HepG2 (cell line): Measurements from ENCODE around the gene ZNF697. TPM values are rescaled to one million over a fixed set of nuclear protein-coding genes. Genes with fewer than 3 reads are reported as not detected.

ENCODE experiments used
- CERS6 ChIP-seq: sonication (generic); formaldehyde crosslinking; IDR thresholded peaks from 2 replicates; pipeline ENCODE4 v1.5.0; 2020; ENCODE audit warnings: missing genetic modification reagents
- CREM ChIP-seq, 2 experiments: sonication (generic) in 1 of 2; formaldehyde crosslinking in 1 of 2; IDR thresholded peaks; 2 replicates each; pipeline versions ENCODE4 v1.4.0 to v1.6.1; 2016 to 2020; ENCODE audit warnings: antibody characterized with exemption in 1 of 2, mild to moderate bottlenecking in 1 of 2, missing genetic modification reagents in 1 of 2
- CTCF ChIP-seq: sonication (generic); formaldehyde crosslinking; IDR thresholded peaks from 2 replicates; pipeline ENCODE4 v1.5.0; 2020; ENCODE audit warnings: mild to moderate bottlenecking, missing genetic modification reagents, moderate library complexity
- EEA1 ChIP-seq: sonication (generic); formaldehyde crosslinking; IDR thresholded peaks from 2 replicates; pipeline ENCODE4 v1.5.1; 2020; ENCODE audit warnings: mild to moderate bottlenecking, missing genetic modification reagents, borderline replicate concordance
- EED ChIP-seq: sonication (generic); formaldehyde crosslinking; IDR thresholded peaks from 2 replicates; pipeline ENCODE4 v1.5.0; 2020; ENCODE audit warnings: mild to moderate bottlenecking, missing genetic modification reagents
- GATA4 ChIP-seq: sonication (generic); IDR thresholded peaks from 2 replicates; pipeline ENCODE4 v1.6.1; 2016; ENCODE audit warnings: antibody characterized with exemption, low read depth, borderline replicate concordance
- GLI4 ChIP-seq: sonication (generic); formaldehyde crosslinking; IDR thresholded peaks from 2 replicates; pipeline ENCODE4 v1.5.1; 2020; ENCODE audit warnings: missing genetic modification reagents, mild to moderate bottlenecking, moderate library complexity, borderline replicate concordance
- HNRNPH1 ChIP-seq: fragments of 200-400 bp; formaldehyde crosslinking; optimal IDR thresholded peaks from 2 replicates; pipeline ENCODE3; 2017; ENCODE audit warnings: mild to moderate bottlenecking, low read depth, low read length
- KDM5A ChIP-seq: fragments of 200-600 bp; sonication (generic); IDR thresholded peaks from 2 replicates; pipeline ENCODE4 v1.7.0; 2018; ENCODE audit warnings: antibody characterized with exemption, mild to moderate bottlenecking, low read length, borderline replicate concordance
- MEIS2 ChIP-seq: sonication (generic); formaldehyde crosslinking; IDR thresholded peaks from 2 replicates; pipeline ENCODE4 v1.9.0; 2021; ENCODE audit warnings: mild to moderate bottlenecking, missing genetic modification reagents
- PITX1 ChIP-seq: sonication (generic); formaldehyde crosslinking; IDR thresholded peaks from 2 replicates; pipeline ENCODE4 v1.5.1; 2020; ENCODE audit warnings: mild to moderate bottlenecking, missing genetic modification reagents
- POGK ChIP-seq: sonication (generic); formaldehyde crosslinking; conservative IDR thresholded peaks from 2 replicates; pipeline ENCODE4 v1.8.0; 2022; ENCODE audit warnings: mild to moderate bottlenecking, moderate library complexity, missing genetic modification reagents
- RBAK ChIP-seq: sonication (generic); formaldehyde crosslinking; IDR thresholded peaks from 2 replicates; pipeline ENCODE4 v1.5.1; 2020; ENCODE audit warnings: mild to moderate bottlenecking, missing genetic modification reagents
- SOX6 ChIP-seq, 2 experiments: fragments of 450-650 bp in 1 of 2; sonication (generic) in 1 of 2; formaldehyde crosslinking in 1 of 2; IDR thresholded peaks; 2 replicates each; pipeline versions ENCODE4 v1.4.0 to v1.6.1; 2017 to 2020; ENCODE audit warnings: antibody characterized with exemption in 1 of 2, mild to moderate bottlenecking in 1 of 2, missing genetic modification reagents in 1 of 2
- TP53 ChIP-seq: sonication (generic); formaldehyde crosslinking; conservative IDR thresholded peaks from 2 replicates; pipeline ENCODE4 v1.4.0; 2020; ENCODE audit warnings: missing genetic modification reagents
- USF2 ChIP-seq, 2 experiments: sonication (generic) in 1 of 2; formaldehyde crosslinking in 1 of 2; IDR thresholded peaks; 2 replicates each; pipeline versions ENCODE4 v1.5.1 to v1.6.1; 2011 to 2020; ENCODE audit warnings: borderline replicate concordance in 1 of 2, low read depth in 1 of 2, low read length in 1 of 2, mild to moderate bottlenecking in 1 of 2, missing genetic modification reagents in 1 of 2, moderate library complexity in 1 of 2
- XBP1 ChIP-seq: sonication (generic); formaldehyde crosslinking; IDR thresholded peaks from 2 replicates; pipeline ENCODE4 v1.5.0; 2020; ENCODE audit warnings: missing genetic modification reagents
- ZNF101 ChIP-seq: sonication (generic); formaldehyde crosslinking; IDR thresholded peaks from 2 replicates; pipeline ENCODE4 v1.4.0; 2020; ENCODE audit warnings: mild to moderate bottlenecking, low read depth, missing genetic modification reagents, borderline replicate concordance
- ZNF232 ChIP-seq: sonication (generic); formaldehyde crosslinking; IDR thresholded peaks from 2 replicates; pipeline ENCODE4 v1.4.0; 2020; ENCODE audit warnings: missing genetic modification reagents, borderline replicate concordance
- ZNF614 ChIP-seq: IDR thresholded peaks from 2 replicates; pipeline ENCODE4 v1.6.1; 2018; ENCODE audit warnings: missing biosample characterization, missing genetic modification reagents, inconsistent platforms, borderline replicate concordance
- polyA plus RNA-seq, 8 experiments: library from polyadenylated mRNA; depleted of rRNA in 3 of 8; stranded (reverse) in 7 of 8; unstranded in 1 of 8; fragments of >200 nt; fragmentation: Illumina TruSeq in 4 of 8; extraction: Trizol in 4 of 8; gene quantifications; 2 replicates each; pipeline versions ENCODE4 v1.2.1 to v1.2.3, GENCODE V29; 2011 to 2016; ENCODE audit warnings: low read depth in 4 of 8, missing spikeins in 1 of 8, mixed read lengths in 1 of 8; ENCODE audit not compliant: insufficient read depth in 1 of 8
- total RNA-seq, 5 experiments: library from RNA; depleted of rRNA; stranded (reverse); fragments of >200 nt; fragmentation: Illumina TruSeq; extraction: Trizol; gene quantifications; 2 replicates each; pipeline ENCODE4 v1.2.3, GENCODE V29; 2016; ENCODE audit warnings: low read depth in 1 of 5

ZNF697 gene
- total and polyA plus RNA-seq, 2 of the 13 experiments (the other 11 are each of a cell fraction or from before 2014, with no cell fraction given): 2.3 to 7.1 TPM

GRCh38 chr1:119647734-119648619, at the start of gene ZNF697 (continued):
- no peak for TF ChIP-seq RBAK (CRISPR knock-in tag)
- no peak for TF ChIP-seq EEA1 (CRISPR knock-in tag)
- no peak for TF ChIP-seq EED (CRISPR knock-in tag)
- TF ChIP-seq GATA4: peak; percentile 54
- TF ChIP-seq CREM (IDR thresholded peaks at IDR 0.05): no peak
- no peak for TF ChIP-seq CREM (CRISPR knock-in tag; IDR thresholded peaks at IDR 0.05)
- TF ChIP-seq HNRNPH1: no peak
- no peak for TF ChIP-seq PITX1 (CRISPR knock-in tag)
- no peak; the same call in 1 of the 2 replicates for TF ChIP-seq ZNF232 (CRISPR knock-in tag)
- no peak; the same call in 1 of the 2 replicates for TF ChIP-seq POGK (CRISPR knock-in tag)
- peak; percentile 42 for TF ChIP-seq CTCF (CRISPR knock-in tag)
- no peak; the same call in 1 of the 2 replicates for TF ChIP-seq KDM5A
- TF ChIP-seq ZNF101 (CRISPR knock-in tag): no peak
- TF ChIP-seq USF2 (IDR thresholded peaks at IDR 0.05; ENCODE audit: low read depth, low read length): no peak
- TF ChIP-seq USF2 (CRISPR knock-in tag; IDR thresholded peaks at IDR 0.05; ENCODE audit: borderline replicate concordance): no peak
- TF ChIP-seq ZNF614: no peak
- no peak for TF ChIP-seq XBP1
- TF ChIP-seq CERS6: no peak
- no peak for TF ChIP-seq TP53
- no peak for TF ChIP-seq SOX6 (IDR thresholded peaks at IDR 0.05)
- TF ChIP-seq SOX6 (CRISPR knock-in tag; IDR thresholded peaks at IDR 0.05): peak; percentile 70
- TF ChIP-seq MEIS2 (CRISPR knock-in tag): peak; percentile 51; the same call in 1 of the 2 replicates
- TF ChIP-seq GLI4 (CRISPR knock-in tag): no peak
